Psoas muscle (tissue), 8 donors: ENCODE measurements around the gene RING1. TPM values are rescaled to one million over a fixed set of nuclear protein-coding genes. Genes with fewer than 3 reads are reported as not detected.

Source experiments
- ATAC-seq, 4 donors: fragments of 200-7000 bp; cut with Tn5 transposase; one replicate each; pipeline ENCODE4 v1.9.1; 2020; ENCODE audit warnings: moderate library complexity in 3 of 4, mild to moderate bottlenecking in 2 of 4
- DNase-seq, 2 donors: peaks; one replicate each; pipeline ENCODE4 v3.0.0-alpha.2; 2020
- H3K27ac ChIP-seq: fragments of 200-600 bp; one replicate; pipeline ENCODE4 v1.8.0; 2022
- H3K27me3 ChIP-seq, 3 donors: fragments of 200-600 bp in 1 of 3; one replicate each; pipeline versions ENCODE4 v1.6.1 to v1.8.0; 2013 to 2022; ENCODE audit warnings: low read length in 2 of 3, mild to moderate bottlenecking in 2 of 3, moderate library complexity in 1 of 3; ENCODE audit not compliant: insufficient read depth in 3 of 3
- H3K36me3 ChIP-seq, 2 donors: fragments of 200-600 bp in 1 of 2; one replicate each; pipeline versions ENCODE4 v1.6.1 to v1.8.0; 2013 to 2022; ENCODE audit warnings: low read depth in 1 of 2, mild to moderate bottlenecking in 1 of 2, moderate library complexity in 1 of 2; ENCODE audit not compliant: insufficient read depth in 1 of 2
- H3K4me1 ChIP-seq: fragments of 200-600 bp; one replicate; pipeline ENCODE4 v1.8.0; 2022
- H3K4me3 ChIP-seq: fragments of 200-600 bp; one replicate; pipeline ENCODE4 v1.8.0; 2022; ENCODE audit warnings: mild to moderate bottlenecking
- H3K9me3 ChIP-seq: fragments of 200-600 bp; one replicate; pipeline ENCODE4 v1.8.0; 2022
- CTCF ChIP-seq: fragments of 200-600 bp; IDR thresholded peaks from one replicate; pipeline ENCODE4 v1.8.0; 2022; ENCODE audit warnings: antibody characterized with exemption
- WGBS, 3 donors: extraction: QIAGEN DNeasy Blood & Tissue Kit; methylation state at CpG; one replicate each; pipeline versions ENCODE4 v1.1.6 to v1.1.7; 2013; 5-methylcytosine and 5-hydroxymethylcytosine counted together
- intact Hi-C, 2 donors: fragments of 100-400 bp; cut with DNase I; formaldehyde crosslinking; loops; one replicate each; pipeline versions ENCODE4 v1.11.0 to v1.14.2; 2022
- polyA plus RNA-seq, 3 donors: library from polyadenylated mRNA; stranded (reverse); fragments of 200-250 nt; gene quantifications; one replicate each; pipeline ENCODE4 v1.2.3, GENCODE V29; 2013
- total RNA-seq, 4 donors: library from RNA; stranded (reverse); fragmentation: NEBNext Ultra II Directional in 2 of 4; extraction: Animal tissue kit (Norgen Biotek cat#: 25700) in 2 of 4; gene quantifications; one replicate each; pipeline versions ENCODE4 v1.2.1 to v1.2.4, GENCODE V29; 2021 to 2023
- donor health status: healthy with polysubstance abuse.
- donor health status: DM: no; HTN: no; CAD: no; lungs with moderate emphysema.
- donor health status: Bipolar disorder and iron deficiency.
- donor health status: healthy.
- donor health status: DM: yes; HTN: yes; CAD: no.
- donor health status: DM: no; HTN: no; CAD: no.
- donor health status: DM: no; HTN: no; CAD: no.
- donor health status: DM: yes; HTN: yes; CAD: no.

The RING1 gene
- total and polyA plus RNA-seq, 7 donors: 27.9 to 39.4 (median 30.2) TPM

- intact Hi-C loops: loop anchor here in 1 of 2 donors (5.0 to 10.0 kb wide), 2 partner anchors 37 to 205 kb away; partner anchors contain the start of genes CUTA and PHF1
- H3K4me3 ChIP-seq: peak overlapping the region; percentile 89
- DNase-seq: no peak
- TF ChIP-seq CTCF: no peak
- 90 to 94% (median 93%) methylated on average over 10 of the region's 10 CpGs for WGBS, 3 donors
- ATAC-seq: no peak
- H3K27me3 ChIP-seq: no peaks in the 10 kb centered on the region
- peaks cover 0 to 26% of the 10 kb centered on the region in 2 donors for H3K36me3 ChIP-seq
- no peaks in the 10 kb centered on the region for H3K9me3 ChIP-seq
- no peak overlapping the region for H3K27ac ChIP-seq
- peaks cover 12% of the 10 kb centered on the region for H3K4me1 ChIP-seq
Measured at GRCh38 chr6:33209856-33210255, 1.6 kb downstream of the RING1 start.

GRCh38 chr6:33211136-33211535 lies 2.8 kb downstream of the RING1 start:
- ATAC-seq (no peak), DNase-seq (no peak)
- H3K4me3 ChIP-seq: no peak overlapping the region
- no peak overlapping the region for H3K27ac ChIP-seq
- intact Hi-C loops: no loop called here
- H3K27me3 ChIP-seq: no peaks in the 10 kb centered on the region
- TF ChIP-seq CTCF: no peak
- no peaks in the 10 kb centered on the region for H3K9me3 ChIP-seq
- H3K36me3 ChIP-seq: peaks cover 0 to 26% of the 10 kb centered on the region in 2 donors
- H3K4me1 ChIP-seq: peaks cover 12% of the 10 kb centered on the region
- 69 to 79% (median 77%) methylated on average over 16 to 17 of the region's 17 CpGs for WGBS, 3 donors

- H3K4me3 ChIP-seq: no peak overlapping the region
- peaks cover 0 to 26% of the 10 kb centered on the region in 2 donors for H3K36me3 ChIP-seq
- WGBS, 3 donors: 78 to 83% (median 81%) methylated on average over 14 to 18 of the region's 18 CpGs
- ATAC-seq (no peak), DNase-seq (no peak)
- no peak overlapping the region for H3K27ac ChIP-seq
- no peaks in the 10 kb centered on the region for H3K9me3 ChIP-seq
- H3K4me1 ChIP-seq: peaks cover 12% of the 10 kb centered on the region
- intact Hi-C loops: no loop called here
- H3K27me3 ChIP-seq: no peaks in the 10 kb centered on the region
- TF ChIP-seq CTCF: no peak
Measured at GRCh38 chr6:33211666-33212422, 3.5 kb downstream of the RING1 start.

GRCh38 chr6:33212857-33213165 lies 4.5 kb downstream of the RING1 start:
- peak overlapping the region; percentile 67 for H3K4me3 ChIP-seq
- DNase-seq (no peak), ATAC-seq (no peak)
- H3K27me3 ChIP-seq: no peaks in the 10 kb centered on the region
- H3K27ac ChIP-seq: no peak overlapping the region
- peaks cover 8% of the 10 kb centered on the region for H3K4me1 ChIP-seq
- intact Hi-C loops: no loop called here
- H3K36me3 ChIP-seq: peaks cover 0 to 26% of the 10 kb centered on the region in 2 donors
- H3K9me3 ChIP-seq: no peaks in the 10 kb centered on the region
- no peak for TF ChIP-seq CTCF
- 0 to 3% (median 1%) methylated on average over 6 of the region's 6 CpGs for WGBS, 3 donors
